ENCODE measurements around the gene DPYD. TPM values are rescaled to one million over a fixed set of nuclear protein-coding genes. Genes with fewer than 3 reads are reported as not detected.

The DPYD gene
- total and polyA plus RNA-seq, 2 donors from 2014 or later = 4.9 to 41.6 TPM

DNA sequence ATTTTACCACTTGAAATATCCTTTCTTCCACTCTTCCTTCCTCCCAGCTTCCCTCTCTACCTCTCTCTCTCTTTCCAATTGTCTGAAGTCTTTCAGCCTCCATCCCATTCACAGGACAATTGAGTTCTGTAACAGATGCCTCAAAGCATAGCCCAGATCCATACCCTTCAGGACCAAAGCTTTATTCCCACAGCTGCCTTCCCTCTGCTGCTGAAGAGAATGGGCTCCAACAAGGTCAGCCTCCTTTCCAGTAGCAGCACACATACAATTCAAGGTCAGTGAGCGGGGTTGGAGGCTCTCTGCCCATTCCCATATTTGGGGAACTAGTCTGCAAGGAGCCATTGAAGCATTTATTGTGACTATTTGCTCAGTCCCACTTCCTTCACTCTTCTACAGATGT is 179.9 kb downstream of the DPYD start:
- H3K4me3 ChIP-seq (ENCODE audit: low read length in 3 of 3) = no peak overlapping the region
- H3K27ac ChIP-seq (ENCODE audit: low read depth in 2 of 2, low read length in 2 of 2) = no peak overlapping the region
- FAIRE-seq = no peak
- intact Hi-C loops (cut with DNase I) = no loop called here
- DNase-seq = no peak
- no peaks in the 10 kb centered on the region for H3K9me3 ChIP-seq (ENCODE audit: control insufficient read depth in 2 of 3, insufficient read depth in 1 of 3, low read length in 3 of 3)
- H3K36me3 ChIP-seq (ENCODE audit: control insufficient read depth in 2 of 3, insufficient read depth in 3 of 3, low read length in 3 of 3) = no peaks in the 10 kb centered on the region
- H3K9ac ChIP-seq (ENCODE audit: low read length in 3 of 3) = no peak overlapping the region
- no peaks in the 10 kb centered on the region for H3K4me1 ChIP-seq (ENCODE audit: control insufficient read depth in 2 of 3, insufficient read depth in 2 of 3, low read depth in 1 of 3, low read length in 3 of 3)
- TF ChIP-seq, protein P1, sequence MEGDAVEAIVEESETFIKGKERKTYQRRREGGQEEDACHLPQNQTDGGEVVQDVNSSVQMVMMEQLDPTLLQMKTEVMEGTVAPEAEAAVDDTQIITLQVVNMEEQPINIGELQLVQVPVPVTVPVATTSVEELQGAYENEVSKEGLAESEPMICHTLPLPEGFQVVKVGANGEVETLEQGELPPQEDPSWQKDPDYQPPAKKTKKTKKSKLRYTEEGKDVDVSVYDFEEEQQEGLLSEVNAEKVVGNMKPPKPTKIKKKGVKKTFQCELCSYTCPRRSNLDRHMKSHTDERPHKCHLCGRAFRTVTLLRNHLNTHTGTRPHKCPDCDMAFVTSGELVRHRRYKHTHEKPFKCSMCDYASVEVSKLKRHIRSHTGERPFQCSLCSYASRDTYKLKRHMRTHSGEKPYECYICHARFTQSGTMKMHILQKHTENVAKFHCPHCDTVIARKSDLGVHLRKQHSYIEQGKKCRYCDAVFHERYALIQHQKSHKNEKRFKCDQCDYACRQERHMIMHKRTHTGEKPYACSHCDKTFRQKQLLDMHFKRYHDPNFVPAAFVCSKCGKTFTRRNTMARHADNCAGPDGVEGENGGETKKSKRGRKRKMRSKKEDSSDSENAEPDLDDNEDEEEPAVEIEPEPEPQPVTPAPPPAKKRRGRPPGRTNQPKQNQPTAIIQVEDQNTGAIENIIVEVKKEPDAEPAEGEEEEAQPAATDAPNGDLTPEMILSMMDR (IDR thresholded peaks at IDR 0.05; ENCODE audit: borderline replicate concordance, extremely low read depth, insufficient read depth) = no peak
- H3K27me3 ChIP-seq (ENCODE audit: control insufficient read depth, insufficient read depth, low read length) = no peaks in the 10 kb centered on the region

DNA sequence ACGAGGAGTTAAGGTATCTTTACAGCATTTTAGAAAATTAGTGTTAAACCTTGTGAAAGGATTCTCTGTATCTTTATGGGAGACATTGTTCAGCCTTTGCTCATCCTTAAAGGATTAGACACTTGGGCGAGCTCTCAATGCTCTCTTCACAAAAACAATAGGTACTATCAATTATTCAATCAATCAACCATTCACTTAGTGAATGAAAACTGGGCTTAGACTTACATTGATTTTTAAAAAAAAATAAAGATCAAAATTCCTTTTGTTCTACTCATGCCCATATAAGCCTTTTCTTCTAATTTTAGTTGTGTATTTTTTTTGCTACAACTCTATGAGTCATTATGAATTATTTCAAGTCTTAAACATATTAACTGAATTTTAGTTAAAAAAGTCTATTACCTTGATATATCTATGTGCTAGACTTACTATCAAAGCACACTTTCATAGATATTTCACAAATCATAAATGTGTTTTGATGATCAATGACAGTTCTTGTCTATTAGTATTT is 181.2 kb downstream of the DPYD start:
- Histone ChIP-seq H3K9me3 (ENCODE audit: control insufficient read depth in 2 of 3, insufficient read depth in 1 of 3, low read length in 3 of 3) (no peaks in the 10 kb centered on the region), H3K4me1 (ENCODE audit: control insufficient read depth in 2 of 3, insufficient read depth in 2 of 3, low read depth in 1 of 3, low read length in 3 of 3) (no peaks in the 10 kb centered on the region), H3K4me3 (ENCODE audit: low read length in 3 of 3) (no peak overlapping the region), H3K9ac (ENCODE audit: low read length in 3 of 3) (no peak overlapping the region), H3K27me3 (ENCODE audit: control insufficient read depth, insufficient read depth, low read length) (no peaks in the 10 kb centered on the region), H3K27ac (ENCODE audit: low read depth in 2 of 2, low read length in 2 of 2) (no peak overlapping the region), H3K36me3 (ENCODE audit: control insufficient read depth in 2 of 3, insufficient read depth in 3 of 3, low read length in 3 of 3) (no peaks in the 10 kb centered on the region)
- DNase-seq = no peak
- no peak for FAIRE-seq
- TF ChIP-seq, protein P1 (IDR thresholded peaks at IDR 0.05; ENCODE audit: borderline replicate concordance, extremely low read depth, insufficient read depth) = no peak
- intact Hi-C loops (cut with DNase I) = no loop called here

DNA sequence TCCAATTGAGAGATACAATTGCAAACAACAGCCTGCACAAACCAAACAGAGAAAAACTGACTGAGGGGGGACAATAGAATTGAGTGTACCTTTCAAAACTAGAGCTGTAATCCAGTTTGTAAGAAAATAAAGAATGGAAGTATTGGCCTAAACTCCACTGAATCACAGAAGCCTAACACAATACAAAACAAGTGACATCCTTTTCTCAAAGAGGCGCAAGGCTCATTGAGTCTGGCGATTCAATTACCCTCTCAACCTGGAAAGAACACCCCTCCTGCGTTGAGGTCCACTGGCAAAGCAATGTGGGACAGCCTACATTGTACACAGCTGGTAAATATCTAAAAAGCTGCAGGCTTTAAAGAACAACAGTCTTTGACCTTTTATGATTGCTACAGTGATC is 182.6 kb downstream of the DPYD start:
- H3K27me3 ChIP-seq (ENCODE audit: control insufficient read depth, insufficient read depth, low read length) = no peaks in the 10 kb centered on the region
- H3K36me3 ChIP-seq (ENCODE audit: control insufficient read depth in 2 of 3, insufficient read depth in 3 of 3, low read length in 3 of 3) = no peaks in the 10 kb centered on the region
- intact Hi-C loops (cut with DNase I) = no loop called here
- FAIRE-seq (no peak), DNase-seq (no peak)
- no peaks in the 10 kb centered on the region for H3K9me3 ChIP-seq (ENCODE audit: control insufficient read depth in 2 of 3, insufficient read depth in 1 of 3, low read length in 3 of 3)
- H3K4me1 ChIP-seq (ENCODE audit: control insufficient read depth in 2 of 3, insufficient read depth in 2 of 3, low read depth in 1 of 3, low read length in 3 of 3) = no peaks in the 10 kb centered on the region
- H3K9ac ChIP-seq (ENCODE audit: low read length in 3 of 3) = no peak overlapping the region
- H3K27ac ChIP-seq (ENCODE audit: low read depth in 2 of 2, low read length in 2 of 2) = no peak overlapping the region
- TF ChIP-seq, protein P1 (IDR thresholded peaks at IDR 0.05; ENCODE audit: borderline replicate concordance, extremely low read depth, insufficient read depth) = no peak
- no peak overlapping the region for H3K4me3 ChIP-seq (ENCODE audit: low read length in 3 of 3)

DNA sequence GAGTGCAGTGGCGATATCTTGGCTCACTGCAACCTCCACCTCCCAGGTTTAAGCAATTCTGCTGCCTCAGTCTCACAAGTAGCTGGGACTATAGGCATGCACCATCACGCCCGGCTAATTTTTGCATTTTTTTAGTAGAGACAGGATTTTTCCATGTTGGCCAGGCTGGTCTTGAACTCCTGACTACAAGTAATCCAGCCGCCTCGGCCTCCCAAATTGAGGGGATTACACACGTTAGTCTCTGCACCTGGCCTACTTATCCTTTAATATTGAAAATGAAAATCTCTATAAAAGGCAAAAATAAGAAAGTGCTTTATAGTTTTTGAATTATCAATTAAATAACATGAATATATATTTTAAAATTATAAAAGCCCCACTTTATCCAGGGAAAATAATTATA is 190.6 kb downstream of the DPYD start:
- H3K36me3 ChIP-seq (ENCODE audit: control insufficient read depth in 2 of 3, insufficient read depth in 3 of 3, low read length in 3 of 3) = no peaks in the 10 kb centered on the region
- DNase-seq (peak in 1 of 5 donors; percentile 58), FAIRE-seq (no peak)
- no peak overlapping the region for H3K27ac ChIP-seq (ENCODE audit: low read depth in 2 of 2, low read length in 2 of 2)
- H3K27me3 ChIP-seq (ENCODE audit: control insufficient read depth, insufficient read depth, low read length) = no peaks in the 10 kb centered on the region
- H3K9me3 ChIP-seq (ENCODE audit: control insufficient read depth in 2 of 3, insufficient read depth in 1 of 3, low read length in 3 of 3) = no peaks in the 10 kb centered on the region
- intact Hi-C loops (cut with DNase I) = no loop called here
- TF ChIP-seq, protein P1 (IDR thresholded peaks at IDR 0.05; ENCODE audit: borderline replicate concordance, extremely low read depth, insufficient read depth) = no peak
- H3K4me3 ChIP-seq (ENCODE audit: low read length in 3 of 3) = no peak overlapping the region
- no peaks in the 10 kb centered on the region for H3K4me1 ChIP-seq (ENCODE audit: control insufficient read depth in 2 of 3, insufficient read depth in 2 of 3, low read depth in 1 of 3, low read length in 3 of 3)
- no peak overlapping the region for H3K9ac ChIP-seq (ENCODE audit: low read length in 3 of 3)

All from kidney (tissue), 14 donors.